Ovary (tissue), 3 donors: ENCODE data around the gene TADA2A.
A peak's percentile ranks its signal among the peaks of the same experiment; 100 is the strongest.

Experiments used
- POLR2A ChIP-seq: fragments of 450-650 bp; IDR thresholded peaks from one replicate; pipeline ENCODE4 v1.6.1; 2017; ENCODE audit warnings: antibody characterized with exemption, mild to moderate bottlenecking, moderate library complexity
- TF ChIP-seq, protein P1 (sequence below), 3 donors: fragments of 450-650 bp in 2 of 3; fragments of 200-600 bp in 1 of 3; IDR thresholded peaks; one replicate each; pipeline versions ENCODE4 v1.5.1 to v1.8.0; 2016 to 2022; ENCODE audit warnings: antibody characterized with exemption in 3 of 3, mild to moderate bottlenecking in 1 of 3
- donor health status: DM: no; HTN: no; CAD: no.

DNA sequence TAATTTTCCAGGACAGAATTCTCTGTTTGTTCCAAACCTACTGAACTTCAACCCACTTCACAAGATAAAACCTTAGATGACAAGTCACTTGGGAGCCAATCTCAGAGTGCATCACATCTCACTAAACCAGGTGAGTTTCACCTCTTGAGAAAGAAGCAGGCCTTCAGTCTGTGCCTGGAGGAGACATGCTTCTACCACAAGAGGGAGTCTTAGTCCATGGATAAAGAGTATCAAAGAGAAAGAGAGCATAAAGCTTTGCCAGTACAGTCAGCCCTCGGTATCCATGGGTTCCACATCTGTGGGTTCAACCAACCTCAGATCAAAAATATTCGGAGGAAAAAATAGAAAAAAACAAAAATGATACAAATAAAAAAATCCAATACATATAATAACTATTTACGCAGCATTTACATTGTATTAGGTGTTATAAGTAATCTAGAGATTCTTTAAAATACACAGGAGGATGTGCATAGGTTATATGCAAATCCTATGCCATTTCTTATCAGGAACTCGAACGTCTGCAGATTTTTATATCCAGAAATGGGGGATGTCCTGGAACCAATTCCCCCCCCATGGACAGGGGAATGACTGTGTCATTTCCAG, 120.7 kb downstream of the TADA2A start:
- TF ChIP-seq, protein P1, sequence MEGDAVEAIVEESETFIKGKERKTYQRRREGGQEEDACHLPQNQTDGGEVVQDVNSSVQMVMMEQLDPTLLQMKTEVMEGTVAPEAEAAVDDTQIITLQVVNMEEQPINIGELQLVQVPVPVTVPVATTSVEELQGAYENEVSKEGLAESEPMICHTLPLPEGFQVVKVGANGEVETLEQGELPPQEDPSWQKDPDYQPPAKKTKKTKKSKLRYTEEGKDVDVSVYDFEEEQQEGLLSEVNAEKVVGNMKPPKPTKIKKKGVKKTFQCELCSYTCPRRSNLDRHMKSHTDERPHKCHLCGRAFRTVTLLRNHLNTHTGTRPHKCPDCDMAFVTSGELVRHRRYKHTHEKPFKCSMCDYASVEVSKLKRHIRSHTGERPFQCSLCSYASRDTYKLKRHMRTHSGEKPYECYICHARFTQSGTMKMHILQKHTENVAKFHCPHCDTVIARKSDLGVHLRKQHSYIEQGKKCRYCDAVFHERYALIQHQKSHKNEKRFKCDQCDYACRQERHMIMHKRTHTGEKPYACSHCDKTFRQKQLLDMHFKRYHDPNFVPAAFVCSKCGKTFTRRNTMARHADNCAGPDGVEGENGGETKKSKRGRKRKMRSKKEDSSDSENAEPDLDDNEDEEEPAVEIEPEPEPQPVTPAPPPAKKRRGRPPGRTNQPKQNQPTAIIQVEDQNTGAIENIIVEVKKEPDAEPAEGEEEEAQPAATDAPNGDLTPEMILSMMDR (IDR thresholded peaks at IDR 0.05) = peak in 1 of 3 donors; percentile 38
- no peak for TF ChIP-seq POLR2A
